Medulla oblongata (tissue), 1 donor: Measurements from ENCODE around the gene SLC30A2.
"Not testable (repeated sequence)": the region's sequence is repeated elsewhere in the genome, so short reads cannot be mapped to it uniquely, and the experiment has no call there.

Experiments used
- DNase-seq: peaks from one replicate; pipeline ENCODE4 v3.0.0-alpha.2; 2015; ENCODE audit errors: extremely low spot score

SLC30A2 gene, protein sequence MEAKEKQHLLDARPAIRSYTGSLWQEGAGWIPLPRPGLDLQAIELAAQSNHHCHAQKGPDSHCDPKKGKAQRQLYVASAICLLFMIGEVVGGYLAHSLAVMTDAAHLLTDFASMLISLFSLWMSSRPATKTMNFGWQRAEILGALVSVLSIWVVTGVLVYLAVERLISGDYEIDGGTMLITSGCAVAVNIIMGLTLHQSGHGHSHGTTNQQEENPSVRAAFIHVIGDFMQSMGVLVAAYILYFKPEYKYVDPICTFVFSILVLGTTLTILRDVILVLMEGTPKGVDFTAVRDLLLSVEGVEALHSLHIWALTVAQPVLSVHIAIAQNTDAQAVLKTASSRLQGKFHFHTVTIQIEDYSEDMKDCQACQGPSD

GRCh38 chr1:26045722-26046245 is at the start of gene SLC30A2:
SLC30A2 (minus strand) TSS chr1:26046118; CDS start chr1:26045896, 222 bp downstream.
- no peak for DNase-seq

DNA sequence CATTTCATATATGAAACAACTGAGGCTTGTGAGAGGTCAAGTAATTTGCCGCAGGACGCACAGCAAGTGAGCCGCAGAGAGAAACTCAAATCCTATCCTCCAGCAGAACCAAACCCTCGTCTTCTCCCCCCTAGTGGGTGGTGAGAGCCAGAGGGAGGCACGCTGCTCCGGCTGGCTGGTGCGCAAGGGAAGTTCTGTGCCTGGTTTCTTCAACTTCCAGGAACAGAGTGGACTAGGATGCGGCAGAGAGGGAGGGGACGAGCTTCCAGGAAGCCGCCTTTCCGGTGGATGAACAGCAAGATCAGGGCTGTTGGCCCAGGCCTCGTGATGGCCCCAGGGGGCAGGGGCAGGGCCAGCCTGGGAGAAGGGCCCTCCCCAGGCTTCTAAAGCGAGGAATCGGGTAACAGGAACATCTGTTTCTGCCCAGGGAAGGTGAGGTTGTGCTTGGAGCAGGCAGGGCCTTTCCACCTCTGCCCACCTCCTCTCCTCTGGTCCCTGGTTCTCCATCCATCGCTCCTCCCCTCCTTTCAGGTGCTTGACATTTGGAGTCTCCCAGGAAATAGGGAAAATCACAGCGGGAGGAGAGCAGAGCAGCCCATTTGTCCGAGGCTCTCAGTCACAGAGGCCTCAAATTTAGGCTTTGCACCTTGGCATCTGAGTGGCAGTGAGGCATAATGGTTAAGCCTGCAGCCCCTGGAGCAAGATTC is 48.9 kb upstream of the SLC30A2 start:
- no peak for DNase-seq

- no peak for DNase-seq
Observed at GRCh38 chr1:26094076-26094669, 48.3 kb upstream of the SLC30A2 start.

- not testable (repeated sequence) for DNase-seq
Observed at GRCh38 chr1:26093569-26093968, 47.7 kb upstream of the SLC30A2 start.

- no peak for DNase-seq
Observed at GRCh38 chr1:26092422-26092821, 46.5 kb upstream of the SLC30A2 start.

- no peak for DNase-seq
Observed at GRCh38 chr1:26090893-26091292, 45.0 kb upstream of the SLC30A2 start.

DNA sequence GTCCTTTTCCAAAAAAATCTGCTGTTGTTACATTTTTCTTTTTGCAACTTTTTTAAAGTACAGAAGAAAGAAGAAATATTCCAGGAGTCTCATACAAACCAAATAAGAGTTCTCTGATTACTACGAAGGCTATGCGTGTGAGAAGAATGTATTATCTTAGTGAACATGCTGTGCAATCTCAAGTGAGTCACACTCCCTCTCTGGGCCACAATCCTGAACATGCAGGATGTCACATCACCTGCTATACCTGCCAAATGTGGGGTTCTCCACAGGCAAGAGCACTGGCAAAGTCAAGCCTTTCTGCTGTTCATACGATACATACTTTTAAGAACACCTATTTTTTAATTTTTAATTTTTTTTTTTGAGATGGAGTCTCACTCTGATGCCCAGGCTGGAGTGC is 43.2 kb upstream of the SLC30A2 start:
- DNase-seq = no peak

DNA sequence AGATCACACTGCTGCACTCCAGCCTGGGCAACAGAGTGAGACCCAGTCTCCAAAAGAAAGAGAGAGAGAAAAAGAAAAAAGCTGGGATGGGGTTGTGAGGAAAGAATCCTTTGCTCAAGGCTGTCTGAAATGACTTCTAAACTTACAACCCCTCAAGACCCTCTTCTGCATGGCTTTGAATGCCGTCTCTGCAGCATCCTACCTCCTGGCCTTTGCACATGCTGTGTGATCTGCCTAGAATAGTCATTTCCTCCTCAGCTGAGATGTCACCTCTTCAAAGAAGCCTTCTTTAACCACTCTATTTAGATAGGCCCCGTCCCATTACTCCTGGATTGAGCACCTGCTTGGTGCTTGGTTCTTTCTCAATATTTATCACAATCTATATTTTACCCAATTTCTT is 38.9 kb upstream of the SLC30A2 start:
- DNase-seq = no peak

DNA sequence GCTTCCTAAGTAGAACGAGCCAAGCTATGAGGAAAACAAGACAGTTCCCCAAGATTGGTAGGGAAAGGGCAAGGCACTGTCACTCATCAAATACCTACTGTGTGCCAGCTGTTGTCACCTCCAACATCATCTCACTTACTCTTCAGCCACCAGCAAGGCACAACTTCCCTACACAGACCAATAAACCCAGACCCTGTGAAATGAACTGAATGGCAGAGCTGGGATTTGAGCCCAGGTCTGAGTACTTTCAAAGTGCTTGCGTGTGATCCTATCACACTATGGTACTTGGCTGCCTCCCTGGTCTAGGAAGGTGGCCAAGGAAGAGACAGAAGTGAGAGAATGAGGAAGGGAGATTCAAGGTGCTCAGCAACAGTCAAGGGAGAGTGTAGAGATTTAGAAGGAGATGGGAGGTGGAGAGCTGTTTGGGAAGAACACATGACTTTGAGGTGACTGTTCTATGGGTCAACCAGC is 38.2 kb upstream of the SLC30A2 start:
- no peak for DNase-seq

DNA sequence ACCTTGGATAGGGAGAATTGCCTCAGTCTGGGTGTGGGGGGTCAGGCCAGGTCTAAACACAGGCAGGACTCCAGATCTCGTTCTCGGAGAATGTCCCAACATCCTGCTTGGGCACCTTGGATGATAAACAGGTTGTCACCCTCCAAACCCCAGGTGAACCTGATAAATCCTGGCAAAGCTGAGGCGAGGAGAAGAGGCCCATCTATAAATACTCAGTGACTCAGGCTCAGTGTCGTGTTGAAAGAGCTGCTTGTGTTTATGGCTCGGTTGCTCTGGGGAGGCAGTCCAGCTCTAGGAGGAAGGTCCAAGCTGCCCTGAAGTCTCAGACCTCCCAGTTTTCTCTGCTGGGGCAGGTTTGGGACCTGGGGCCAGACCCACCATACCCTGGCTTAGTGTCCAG is 37.3 kb upstream of the SLC30A2 start:
- DNase-seq = no peak

- DNase-seq = no peak
Observed at GRCh38 chr1:26082020-26082350, 36.1 kb upstream of the SLC30A2 start.

DNA sequence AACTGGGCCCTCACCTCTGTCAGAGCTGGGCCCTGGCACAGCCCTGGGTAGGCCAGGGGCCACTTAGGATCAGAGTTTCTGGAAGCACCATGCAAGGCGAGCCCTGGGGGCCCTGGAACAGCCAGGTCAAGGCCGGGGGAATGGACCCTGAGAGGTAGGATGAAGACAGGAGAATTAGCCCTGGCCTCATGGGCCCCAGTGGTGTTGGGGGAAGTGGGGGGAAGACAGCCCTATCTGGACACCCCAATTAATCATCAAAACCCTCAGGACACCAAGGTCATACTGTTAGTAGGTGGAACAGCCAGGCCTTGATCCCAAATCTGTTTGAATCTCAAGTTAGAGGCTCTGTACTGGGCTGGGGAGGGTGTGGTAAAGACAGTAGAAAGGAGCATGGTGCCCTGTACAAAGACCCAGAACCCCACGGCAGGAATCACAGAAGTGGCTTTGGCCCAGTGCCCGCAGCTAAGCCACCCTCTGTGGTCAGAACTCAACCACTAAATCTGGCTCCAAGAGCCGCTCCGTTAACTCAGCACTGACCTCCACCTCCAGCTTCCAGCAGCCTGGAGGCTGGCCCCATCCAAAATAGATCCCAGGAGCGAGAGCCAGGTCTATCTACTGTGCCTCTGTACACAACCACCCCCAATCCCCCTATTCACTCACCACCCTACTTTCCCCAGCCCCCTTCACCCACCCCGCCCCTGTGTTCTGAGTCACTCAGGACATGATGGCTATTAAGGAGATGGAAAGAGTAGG is 35.5 kb upstream of the SLC30A2 start:
- DNase-seq = no peak

DNA sequence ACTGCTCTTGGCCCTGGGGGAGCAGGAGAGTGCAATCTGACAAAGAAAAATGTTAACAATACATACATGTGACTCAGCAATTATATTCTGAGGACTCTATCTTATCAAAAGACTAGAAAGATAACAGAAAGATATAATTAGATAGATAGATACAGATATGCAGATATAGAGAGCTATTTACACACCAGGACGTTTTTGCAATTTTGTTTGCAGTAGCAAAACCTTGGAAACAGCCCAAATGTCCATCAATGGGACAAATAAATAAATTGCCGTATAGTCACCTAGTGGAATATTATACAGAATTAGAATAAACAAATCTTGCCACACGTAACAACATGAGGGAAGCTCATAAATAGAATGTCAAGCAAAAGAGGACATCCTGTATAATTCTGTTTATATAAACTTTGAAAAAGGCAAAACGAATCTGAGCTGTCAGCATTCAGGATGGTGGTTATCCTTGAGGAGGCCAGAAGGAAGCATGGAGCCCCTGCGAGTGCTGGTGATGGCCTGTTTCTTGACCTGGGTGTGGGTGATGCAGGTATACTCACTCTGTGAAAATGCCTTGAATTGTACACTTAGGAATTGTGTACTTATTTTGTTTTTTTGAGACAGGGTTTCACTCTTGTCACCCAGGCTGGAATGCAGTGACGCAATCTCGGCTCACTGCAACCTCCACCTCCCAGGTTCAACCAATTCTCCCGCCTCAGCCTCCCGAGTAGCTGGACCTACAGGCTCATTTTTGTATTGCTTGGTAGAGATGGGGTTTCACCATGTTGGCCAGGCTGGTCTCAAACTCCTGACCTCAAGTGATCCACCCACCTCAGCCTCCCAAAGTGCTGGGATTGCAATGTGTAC is 34.3 kb upstream of the SLC30A2 start:
- DNase-seq = no peak

DNA sequence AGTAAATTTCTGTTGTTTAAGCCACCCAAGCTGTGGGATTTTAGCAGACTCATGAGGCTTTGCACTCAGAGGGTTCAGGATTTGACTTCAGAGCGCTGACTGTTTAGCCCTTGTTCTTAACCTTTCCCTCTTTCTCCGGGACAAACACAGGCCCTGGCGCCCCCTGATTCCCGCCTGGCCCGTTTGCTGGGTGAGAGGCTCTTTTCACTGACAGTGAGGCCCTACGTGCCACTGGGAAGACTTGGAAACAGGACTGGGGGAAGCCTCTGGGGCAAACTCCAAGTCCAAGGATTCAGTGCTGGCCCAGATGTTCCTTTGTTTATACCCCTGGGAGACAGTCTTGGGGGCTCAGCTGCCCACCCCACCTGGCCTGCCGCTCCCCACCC is 33.3 kb upstream of the SLC30A2 start:
- no peak for DNase-seq

GRCh38 chr1:26078286-26079177 is 32.6 kb upstream of the SLC30A2 start:
- no peak for DNase-seq

GRCh38 chr1:26077524-26077923 is 31.6 kb upstream of the SLC30A2 start:
- DNase-seq = no peak

DNA sequence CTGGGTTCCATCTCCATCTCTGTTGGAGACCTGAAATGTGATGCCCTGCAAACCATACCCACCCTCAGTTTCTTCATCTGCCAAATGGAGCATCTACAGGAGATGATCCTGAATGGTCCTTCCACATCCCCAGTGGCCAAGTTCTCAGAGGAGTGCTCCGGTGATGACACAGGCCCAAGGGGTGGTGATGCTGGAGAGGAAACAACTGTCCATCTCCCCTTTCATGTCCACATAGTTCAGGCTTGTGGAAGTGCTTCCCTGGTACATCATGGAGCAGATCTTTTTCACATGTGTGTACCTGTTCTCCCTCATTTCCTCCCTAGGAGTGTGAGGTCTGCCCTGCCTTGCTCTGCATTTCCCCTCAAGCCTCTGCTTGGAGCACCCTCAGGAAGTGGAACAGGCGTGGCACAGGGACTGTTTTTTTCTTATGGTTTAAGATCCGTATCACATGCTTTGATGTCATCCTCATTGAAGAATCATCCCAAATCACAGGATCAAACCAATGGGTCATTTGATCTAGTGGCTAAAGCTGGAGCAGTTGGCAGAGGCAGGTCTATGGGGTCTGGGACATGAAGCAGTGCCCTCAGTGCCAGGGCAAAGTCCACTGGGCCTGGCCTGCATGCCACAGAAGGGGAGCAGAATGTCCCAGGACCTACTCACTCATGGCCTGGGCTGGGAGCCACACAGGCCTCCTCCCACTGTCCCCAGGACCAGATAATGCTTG is 29.7 kb upstream of the SLC30A2 start:
- DNase-seq = no peak

DNA sequence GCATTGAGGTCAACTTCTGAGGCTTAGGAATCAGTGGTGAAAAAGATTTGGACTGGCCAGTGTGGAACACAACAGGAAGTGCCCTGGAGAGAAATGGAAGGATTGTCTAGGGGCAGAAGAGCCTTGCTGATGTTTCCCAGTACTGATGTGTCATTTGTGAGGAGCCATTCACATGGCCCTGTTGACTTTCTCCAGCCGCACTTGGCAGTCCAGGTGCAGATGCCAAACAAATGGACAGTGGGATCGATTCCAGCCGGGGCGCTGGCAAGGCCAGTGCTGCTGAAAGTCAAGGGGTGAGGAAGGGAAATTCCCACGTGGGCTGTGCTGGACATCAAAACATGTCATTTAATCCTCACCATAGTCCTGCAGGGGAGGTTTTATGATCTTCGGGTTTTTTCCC is 26.4 kb upstream of the SLC30A2 start:
- DNase-seq = no peak

GRCh38 chr1:26070963-26071342 is 25.0 kb upstream of the SLC30A2 start:
- no peak for DNase-seq
